Panc1 (cell line): ENCODE data around the gene ANP32A. TPM values are rescaled to one million over a fixed set of nuclear protein-coding genes. Genes with fewer than 3 reads are reported as not detected.

Experiments used
- ATAC-seq: fragments of 200-7000 bp; cut with Tn5 transposase; 2 replicates; pipeline ENCODE4 v1.9.1; 2020; ENCODE audit warnings: mild to moderate bottlenecking, moderate library complexity
- BruUV-seq: library from RNA; stranded (reverse); fragments of 400-500 nt; replicated peaks from 2 replicates; lab custom pipeline; 2021; lab: Mats Ljungman, UMichigan
- CTCF ChIA-PET: fragments of 300-600 bp; sonication (Branson Sonifier 250); formaldehyde crosslinking; loops from one replicate; lab custom pipeline; 2022; ENCODE audit warnings: antibody characterized with exemption; lab: Charles Lee
- POLR2A ChIA-PET: fragments of 300-600 bp; sonication (Branson Sonifier 250); formaldehyde crosslinking; loops from one replicate; lab custom pipeline; 2022; ENCODE audit warnings: antibody characterized with exemption; lab: Charles Lee
- DNase-seq: peaks from one replicate; pipeline ENCODE4 v3.0.0-alpha.2; 2010; ENCODE audit warnings: low read depth, low spot score
- H3K27ac ChIP-seq: 2 replicates; pipeline ENCODE4 v1.5.1; 2011; ENCODE audit warnings: mild to moderate bottlenecking, low read length, inconsistent platforms
- H3K27me3 ChIP-seq: fragments of 200-500 bp; sonication (Bioruptor generic); 2 replicates; pipeline ENCODE4 v1.6.0; 2014; ENCODE audit warnings: low read length, inconsistent platforms; ENCODE audit not compliant: control insufficient read depth, insufficient read depth
- H3K36me3 ChIP-seq: fragments of 200-500 bp; sonication (Bioruptor generic); 2 replicates; pipeline ENCODE4 v1.5.1; 2014; ENCODE audit warnings: inconsistent platforms, mild to moderate bottlenecking, low read length, moderate library complexity; ENCODE audit not compliant: control insufficient read depth, insufficient read depth
- H3K4me1 ChIP-seq: 2 replicates; pipeline ENCODE4 v1.5.1; 2011; ENCODE audit warnings: inconsistent platforms, mild to moderate bottlenecking, low read length, moderate library complexity; ENCODE audit not compliant: control insufficient read depth, insufficient read depth
- H3K4me3 ChIP-seq, 2 experiments: 2 replicates each; pipeline ENCODE4 v1.5.1; 2011 to 2012; ENCODE audit warnings: low read depth in 2 of 2, low read length in 2 of 2, mild to moderate bottlenecking in 2 of 2, inconsistent platforms in 1 of 2, moderate library complexity in 1 of 2
- H3K9me3 ChIP-seq: fragments of 200-500 bp; sonication (Bioruptor generic); 2 replicates; pipeline ENCODE4 v1.5.1; 2014; ENCODE audit warnings: low read depth, mild to moderate bottlenecking, inconsistent platforms, low read length, moderate library complexity; ENCODE audit not compliant: control insufficient read depth, insufficient read depth
- POLR2AphosphoS5 ChIP-seq: IDR thresholded peaks from 2 replicates; pipeline ENCODE4 v1.6.1; 2012; ENCODE audit warnings: mild to moderate bottlenecking, low read depth, low read length, moderate library complexity
- REST ChIP-seq, 2 experiments: IDR thresholded peaks; 2 replicates each; pipeline ENCODE4 v1.6.1; 2011 to 2012; ENCODE audit warnings: low read depth in 2 of 2, control low read depth in 1 of 2, low read length in 1 of 2, mild to moderate bottlenecking in 1 of 2, moderate library complexity in 1 of 2; ENCODE audit not compliant: insufficient read depth in 1 of 2
- SIN3A ChIP-seq: IDR thresholded peaks from 2 replicates; pipeline ENCODE4 v1.6.1; 2012; ENCODE audit warnings: low read depth, mild to moderate bottlenecking, low read length, moderate library complexity, borderline replicate concordance; ENCODE audit not compliant: insufficient read depth
- TCF7L2 ChIP-seq: IDR thresholded peaks from 2 replicates; pipeline ENCODE4 v1.6.1; 2011; ENCODE audit warnings: mild to moderate bottlenecking, low read depth, low read length, inconsistent platforms
- in situ Hi-C: cut with HindIII; loops from 2 replicates; pipeline ENCODE4 v1.10.0; 2016; ENCODE audit warnings: low sequenced_read_pairs, low pct_unique_long_range_greater_than_20kb
- intact Hi-C: fragments of 100-400 bp; cut with micrococcal nuclease; formaldehyde crosslinking; loops from one replicate; pipeline ENCODE4 v1.10.0; 2022; ENCODE audit not compliant: unreplicated experiment
- total RNA-seq: library from RNA; stranded (reverse); gene quantifications from one replicate; pipeline ENCODE4 v1.2.1, GENCODE V29; 2021; ENCODE audit not compliant: unreplicated experiment
- TF ChIP-seq, protein P1 (sequence below): fragments of 450-650 bp; IDR thresholded peaks from 2 replicates; pipeline ENCODE4 v1.5.1; 2017; ENCODE audit warnings: mild to moderate bottlenecking

ANP32A gene
- total RNA-seq, 1 experiment from 2014 or later, result 226 TPM

DNA sequence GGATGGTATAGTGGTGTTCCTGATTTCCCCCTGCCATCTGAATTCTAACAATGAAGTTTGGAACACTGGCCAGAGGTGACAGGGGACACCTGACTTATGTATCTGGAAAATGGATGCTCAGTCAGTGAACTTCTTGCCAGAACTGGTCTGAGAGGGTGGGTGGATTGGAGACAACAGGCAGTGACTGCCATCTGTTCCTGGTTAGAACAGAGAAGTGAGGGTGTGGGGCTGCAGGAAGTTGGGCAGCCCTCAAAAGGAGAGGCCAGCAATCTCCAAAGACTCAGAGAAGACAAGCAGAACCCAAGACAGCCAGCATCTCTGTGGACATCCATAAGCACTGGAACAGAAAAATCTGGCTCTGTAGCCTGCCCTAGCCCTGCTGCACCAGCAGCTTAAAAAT, 50.5 kb downstream of the ANP32A start:
- in situ Hi-C loops, result no loop called here
- Histone ChIP-seq H3K27ac (no peak overlapping the region), H3K27me3 (no peaks in the 10 kb centered on the region), H3K9me3 (no peaks in the 10 kb centered on the region), H3K4me1 (no peaks in the 10 kb centered on the region), H3K4me3 (no peak overlapping the region), H3K36me3 (no peaks in the 10 kb centered on the region)
- DNase-seq, result no peak
- ChIA-PET POLR2A (no interaction called here), CTCF (no interaction called here)
- ATAC-seq, result no peak
- intact Hi-C loops, result no loop called here
- BruUV-seq, result no TSS peak
- no peak for TF ChIP-seq TCF7L2
- no peak for TF ChIP-seq REST (IDR thresholded peaks at IDR 0.05; ENCODE audit: insufficient read depth in 1 of 2, low read depth in 2 of 2, low read length in 1 of 2)
- TF ChIP-seq POLR2AphosphoS5, result no peak
- TF ChIP-seq, protein P1, sequence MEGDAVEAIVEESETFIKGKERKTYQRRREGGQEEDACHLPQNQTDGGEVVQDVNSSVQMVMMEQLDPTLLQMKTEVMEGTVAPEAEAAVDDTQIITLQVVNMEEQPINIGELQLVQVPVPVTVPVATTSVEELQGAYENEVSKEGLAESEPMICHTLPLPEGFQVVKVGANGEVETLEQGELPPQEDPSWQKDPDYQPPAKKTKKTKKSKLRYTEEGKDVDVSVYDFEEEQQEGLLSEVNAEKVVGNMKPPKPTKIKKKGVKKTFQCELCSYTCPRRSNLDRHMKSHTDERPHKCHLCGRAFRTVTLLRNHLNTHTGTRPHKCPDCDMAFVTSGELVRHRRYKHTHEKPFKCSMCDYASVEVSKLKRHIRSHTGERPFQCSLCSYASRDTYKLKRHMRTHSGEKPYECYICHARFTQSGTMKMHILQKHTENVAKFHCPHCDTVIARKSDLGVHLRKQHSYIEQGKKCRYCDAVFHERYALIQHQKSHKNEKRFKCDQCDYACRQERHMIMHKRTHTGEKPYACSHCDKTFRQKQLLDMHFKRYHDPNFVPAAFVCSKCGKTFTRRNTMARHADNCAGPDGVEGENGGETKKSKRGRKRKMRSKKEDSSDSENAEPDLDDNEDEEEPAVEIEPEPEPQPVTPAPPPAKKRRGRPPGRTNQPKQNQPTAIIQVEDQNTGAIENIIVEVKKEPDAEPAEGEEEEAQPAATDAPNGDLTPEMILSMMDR, result no peak
- TF ChIP-seq SIN3A, result no peak

DNA sequence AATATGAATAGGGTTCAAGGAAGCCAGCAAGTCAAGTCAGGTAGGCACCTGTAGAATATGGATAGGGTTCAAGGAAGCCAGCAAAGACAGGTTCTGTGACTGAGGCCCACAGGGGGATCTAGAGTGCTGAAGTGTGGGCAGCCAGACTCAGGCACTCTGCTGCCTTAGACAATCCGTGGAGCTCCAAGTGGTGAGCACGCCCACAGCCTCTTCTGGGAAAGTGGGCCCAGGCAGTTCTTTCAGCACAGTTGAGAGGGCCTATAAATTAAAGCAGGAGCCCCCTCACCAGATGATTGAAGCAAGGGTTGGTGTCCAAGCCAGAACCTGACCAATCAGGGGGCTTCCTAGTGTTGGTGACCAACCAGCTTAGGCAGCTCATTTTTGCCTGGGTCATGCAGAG, 51.0 kb downstream of the ANP32A start:
- ChIA-PET POLR2A (no interaction called here), CTCF (interaction anchor here (0.7 kb wide), 1 partner anchor 84 kb away, joined by 9 read pairs; no protein-coding TSS in a partner anchor)
- H3K4me3 ChIP-seq, result no peak overlapping the region
- ATAC-seq, result no peak
- H3K9me3 ChIP-seq, result no peaks in the 10 kb centered on the region
- H3K27me3 ChIP-seq, result no peaks in the 10 kb centered on the region
- no peak for TF ChIP-seq SIN3A
- H3K27ac ChIP-seq, result no peak overlapping the region
- H3K4me1 ChIP-seq, result no peaks in the 10 kb centered on the region
- in situ Hi-C loops, result no loop called here
- H3K36me3 ChIP-seq, result no peaks in the 10 kb centered on the region
- intact Hi-C loops, result no loop called here
- no peak for DNase-seq
- BruUV-seq, result no TSS peak

GRCh38 chr15:68768321-68768720, 52.4 kb downstream of the ANP32A start:
- ChIA-PET CTCF (no interaction called here), POLR2A (no interaction called here)
- in situ Hi-C loops (no loop called here), intact Hi-C loops (no loop called here)
- H3K4me1 ChIP-seq, result no peaks in the 10 kb centered on the region
- no peak overlapping the region for H3K27ac ChIP-seq
- no peak; the same call in 1 of the 2 replicates for ATAC-seq
- BruUV-seq, result no TSS peak
- TF ChIP-seq, protein P1, result no peak
- no peak for TF ChIP-seq TCF7L2
- no peak for TF ChIP-seq POLR2AphosphoS5
- no peak for TF ChIP-seq SIN3A
- peak; percentile 46 for DNase-seq
- H3K9me3 ChIP-seq, result no peaks in the 10 kb centered on the region
- no peaks in the 10 kb centered on the region for H3K27me3 ChIP-seq
- H3K36me3 ChIP-seq, result no peaks in the 10 kb centered on the region
- H3K4me3 ChIP-seq, result no peak overlapping the region
